ENCODE measurements around the gene TEAD1. TPM values are rescaled to one million over a fixed set of nuclear protein-coding genes. Genes with fewer than 3 reads are reported as not detected.
A peak's percentile ranks its signal among the peaks of the same experiment; 100 is the strongest.

TEAD1 gene
- total RNA-seq, 1 donor from 2014 or later, result 51.9 TPM

DNA sequence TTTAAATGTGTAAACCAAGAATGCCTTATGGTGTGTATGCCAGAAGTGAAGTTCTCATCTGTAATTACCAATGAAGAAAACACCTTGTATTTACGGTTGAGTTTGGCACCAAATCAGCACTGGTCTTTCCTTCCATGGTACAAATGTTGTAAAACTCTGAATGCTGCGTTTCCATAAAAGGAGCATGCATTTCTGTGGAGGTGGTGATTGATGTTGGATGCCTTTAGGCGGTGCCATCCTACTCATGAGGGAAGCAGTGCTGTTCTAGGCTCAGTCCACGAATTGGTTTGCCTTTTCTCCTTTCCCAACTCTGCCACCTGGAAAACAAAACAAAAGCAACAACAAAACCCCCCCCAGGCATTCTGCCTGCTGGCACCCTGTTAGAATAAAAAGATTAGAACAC lies 124.4 kb downstream of the TEAD1 start:
- no peaks in the 10 kb centered on the region for H3K9me3 ChIP-seq
- H3K27me3 ChIP-seq (ENCODE audit: low read depth), result no peaks in the 10 kb centered on the region
- intact Hi-C loops (cut with DNase I), result no loop called here
- peak overlapping the region; percentile 20 for H3K27ac ChIP-seq
- ATAC-seq, result no peak
- TF ChIP-seq, protein P1, sequence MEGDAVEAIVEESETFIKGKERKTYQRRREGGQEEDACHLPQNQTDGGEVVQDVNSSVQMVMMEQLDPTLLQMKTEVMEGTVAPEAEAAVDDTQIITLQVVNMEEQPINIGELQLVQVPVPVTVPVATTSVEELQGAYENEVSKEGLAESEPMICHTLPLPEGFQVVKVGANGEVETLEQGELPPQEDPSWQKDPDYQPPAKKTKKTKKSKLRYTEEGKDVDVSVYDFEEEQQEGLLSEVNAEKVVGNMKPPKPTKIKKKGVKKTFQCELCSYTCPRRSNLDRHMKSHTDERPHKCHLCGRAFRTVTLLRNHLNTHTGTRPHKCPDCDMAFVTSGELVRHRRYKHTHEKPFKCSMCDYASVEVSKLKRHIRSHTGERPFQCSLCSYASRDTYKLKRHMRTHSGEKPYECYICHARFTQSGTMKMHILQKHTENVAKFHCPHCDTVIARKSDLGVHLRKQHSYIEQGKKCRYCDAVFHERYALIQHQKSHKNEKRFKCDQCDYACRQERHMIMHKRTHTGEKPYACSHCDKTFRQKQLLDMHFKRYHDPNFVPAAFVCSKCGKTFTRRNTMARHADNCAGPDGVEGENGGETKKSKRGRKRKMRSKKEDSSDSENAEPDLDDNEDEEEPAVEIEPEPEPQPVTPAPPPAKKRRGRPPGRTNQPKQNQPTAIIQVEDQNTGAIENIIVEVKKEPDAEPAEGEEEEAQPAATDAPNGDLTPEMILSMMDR (IDR thresholded peaks at IDR 0.05), result no peak
- DNase-seq, result no peak
- peaks cover 44% of the 10 kb centered on the region for H3K4me1 ChIP-seq
- H3K36me3 ChIP-seq, result peaks cover 4% of the 10 kb centered on the region
- no peak overlapping the region for H3K4me3 ChIP-seq

DNA sequence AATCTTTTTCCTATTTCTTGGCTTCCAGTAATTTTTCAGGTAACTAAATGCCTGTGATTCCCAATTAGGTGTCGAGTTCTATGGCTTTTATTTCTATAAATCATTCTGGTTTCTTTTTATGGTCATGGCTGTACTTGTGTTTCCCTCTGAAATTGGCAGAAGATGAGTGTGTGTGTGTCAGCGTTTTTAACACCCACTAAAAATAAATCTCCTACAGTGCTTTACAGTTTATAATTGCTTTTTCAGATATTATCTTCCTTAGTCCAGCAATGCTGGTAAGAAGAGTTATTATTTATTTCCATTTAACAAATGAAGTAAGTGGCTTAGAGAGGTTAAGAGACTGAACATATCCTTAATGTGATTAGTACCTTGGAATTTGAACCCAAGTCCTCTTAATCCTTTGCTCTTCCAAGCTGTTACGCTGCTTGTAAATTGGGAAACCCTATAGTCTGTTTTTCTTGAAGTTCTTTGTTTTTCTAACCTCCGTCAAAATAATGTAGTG lies 125.2 kb downstream of the TEAD1 start:
- ATAC-seq (no peak), DNase-seq (no peak)
- no peaks in the 10 kb centered on the region for H3K9me3 ChIP-seq
- H3K36me3 ChIP-seq, result peaks cover 4% of the 10 kb centered on the region
- TF ChIP-seq, protein P1 (IDR thresholded peaks at IDR 0.05), result no peak
- H3K4me3 ChIP-seq, result no peak overlapping the region
- H3K27ac ChIP-seq, result peak overlapping the region; percentile 20
- H3K4me1 ChIP-seq, result peaks cover 46% of the 10 kb centered on the region
- no peaks in the 10 kb centered on the region for H3K27me3 ChIP-seq (ENCODE audit: low read depth)
- intact Hi-C loops (cut with DNase I), result no loop called here

DNA sequence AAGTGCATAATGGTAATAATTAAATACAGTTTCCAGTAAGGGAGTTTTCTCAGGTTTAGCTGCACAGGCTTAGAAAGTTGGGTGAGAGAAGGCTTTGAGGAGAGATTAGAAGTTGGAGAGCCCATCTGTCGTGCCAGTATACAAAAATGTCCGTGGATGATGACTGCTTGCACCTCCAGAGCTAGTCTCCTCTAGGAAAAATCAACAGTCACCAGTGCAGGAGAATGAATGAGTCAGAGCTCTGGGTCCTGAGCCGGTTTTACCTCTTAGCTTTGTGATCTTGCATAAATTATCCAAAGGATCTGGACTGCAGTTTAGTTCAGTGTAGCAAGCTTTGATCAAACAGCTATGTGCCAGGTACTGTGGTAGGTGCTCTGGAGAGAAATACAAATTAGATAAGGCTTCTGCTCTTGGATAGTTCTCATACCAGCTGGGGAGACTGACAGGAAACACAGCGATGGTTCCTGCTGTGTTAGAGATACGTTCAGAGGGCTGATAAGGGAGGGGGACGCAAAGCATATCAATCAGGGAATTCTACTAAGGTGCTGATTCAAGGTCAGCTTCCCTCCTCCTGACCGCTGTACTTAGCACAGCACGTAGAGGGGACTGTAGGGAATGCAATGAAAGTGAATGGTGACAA lies 125.9 kb downstream of the TEAD1 start:
- intact Hi-C loops (cut with DNase I), result loop anchor here (10.0 kb wide), 1 partner anchor 125 kb away; the partner anchor contains the start of gene TEAD1
- no peak for DNase-seq

DNA sequence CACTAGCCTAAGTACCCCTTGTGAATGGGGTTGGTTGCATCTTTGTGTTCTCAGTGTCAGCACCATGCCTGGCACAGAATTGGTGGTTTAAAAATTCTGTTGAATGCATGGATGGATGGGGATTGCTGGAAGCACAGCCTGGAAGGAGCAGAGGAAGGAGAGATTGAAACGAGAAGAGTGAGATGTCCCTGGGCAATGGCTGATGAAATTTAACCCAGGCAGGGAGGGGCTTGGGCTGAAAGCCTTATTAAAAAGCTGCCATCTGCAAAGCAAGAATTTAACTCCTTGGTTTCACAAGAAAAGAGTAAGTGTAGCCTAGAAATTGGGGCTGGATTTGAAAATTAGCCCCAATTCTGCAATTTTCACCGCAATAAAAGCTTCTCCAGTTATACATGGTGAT lies 126.7 kb downstream of the TEAD1 start:
- ATAC-seq, result no peak
- Histone ChIP-seq H3K27ac (peak overlapping the region; percentile 56), H3K9me3 (no peaks in the 10 kb centered on the region), H3K4me3 (no peak overlapping the region), H3K4me1 (peaks cover 46% of the 10 kb centered on the region), H3K27me3 (ENCODE audit: low read depth) (no peaks in the 10 kb centered on the region), H3K36me3 (no peaks in the 10 kb centered on the region)
- DNase-seq, result no peak
- TF ChIP-seq, protein P1 (IDR thresholded peaks at IDR 0.05), result no peak
- intact Hi-C loops (cut with DNase I), result loop anchor here (10.0 kb wide), 1 partner anchor 126 kb away; the partner anchor contains the start of gene TEAD1

More for the DNA sequence above, 125.9 kb downstream of the TEAD1 start:
- Histone ChIP-seq H3K36me3 (no peaks in the 10 kb centered on the region), H3K27me3 (ENCODE audit: low read depth) (no peaks in the 10 kb centered on the region), H3K9me3 (no peaks in the 10 kb centered on the region), H3K27ac (peak overlapping the region; percentile 56), H3K4me3 (no peak overlapping the region), H3K4me1 (peaks cover 46% of the 10 kb centered on the region)
- TF ChIP-seq, protein P1 (IDR thresholded peaks at IDR 0.05), result no peak
- peak; percentile 78 to 83 for ATAC-seq

DNA sequence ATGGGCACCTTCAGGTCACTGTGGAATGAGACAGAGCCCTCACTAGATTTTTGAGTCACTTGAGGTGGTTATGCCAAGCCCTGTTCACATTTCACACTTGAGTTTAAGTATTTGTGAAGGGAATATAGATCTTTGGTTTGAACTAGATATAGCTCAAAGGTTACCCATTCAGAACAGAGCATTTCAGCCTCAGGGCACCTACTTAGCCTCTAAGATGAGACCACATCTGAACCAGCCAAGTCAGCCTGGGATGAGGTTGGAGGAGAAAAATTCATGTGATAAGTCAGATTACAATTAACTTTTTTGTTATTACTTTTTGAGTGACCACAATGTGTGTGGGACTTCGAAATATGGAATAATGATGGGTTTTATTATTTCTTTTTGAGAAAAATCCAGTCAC lies 127.8 kb downstream of the TEAD1 start:
- intact Hi-C loops (cut with DNase I), result loop anchor here (10.0 kb wide), 1 partner anchor 127 kb away; the partner anchor contains the start of gene TEAD1
- TF ChIP-seq, protein P1 (IDR thresholded peaks at IDR 0.05), result no peak
- ATAC-seq (no peak), DNase-seq (no peak)
- Histone ChIP-seq H3K4me3 (no peak overlapping the region), H3K4me1 (peaks cover 46% of the 10 kb centered on the region), H3K27me3 (ENCODE audit: low read depth) (no peaks in the 10 kb centered on the region), H3K9me3 (no peaks in the 10 kb centered on the region), H3K27ac (peak overlapping the region; percentile 38), H3K36me3 (no peaks in the 10 kb centered on the region)
